ENCODE data around the gene SSRP1. TPM values are rescaled to one million over a fixed set of nuclear protein-coding genes. Genes with fewer than 3 reads are reported as not detected.

Gene SSRP1, protein sequence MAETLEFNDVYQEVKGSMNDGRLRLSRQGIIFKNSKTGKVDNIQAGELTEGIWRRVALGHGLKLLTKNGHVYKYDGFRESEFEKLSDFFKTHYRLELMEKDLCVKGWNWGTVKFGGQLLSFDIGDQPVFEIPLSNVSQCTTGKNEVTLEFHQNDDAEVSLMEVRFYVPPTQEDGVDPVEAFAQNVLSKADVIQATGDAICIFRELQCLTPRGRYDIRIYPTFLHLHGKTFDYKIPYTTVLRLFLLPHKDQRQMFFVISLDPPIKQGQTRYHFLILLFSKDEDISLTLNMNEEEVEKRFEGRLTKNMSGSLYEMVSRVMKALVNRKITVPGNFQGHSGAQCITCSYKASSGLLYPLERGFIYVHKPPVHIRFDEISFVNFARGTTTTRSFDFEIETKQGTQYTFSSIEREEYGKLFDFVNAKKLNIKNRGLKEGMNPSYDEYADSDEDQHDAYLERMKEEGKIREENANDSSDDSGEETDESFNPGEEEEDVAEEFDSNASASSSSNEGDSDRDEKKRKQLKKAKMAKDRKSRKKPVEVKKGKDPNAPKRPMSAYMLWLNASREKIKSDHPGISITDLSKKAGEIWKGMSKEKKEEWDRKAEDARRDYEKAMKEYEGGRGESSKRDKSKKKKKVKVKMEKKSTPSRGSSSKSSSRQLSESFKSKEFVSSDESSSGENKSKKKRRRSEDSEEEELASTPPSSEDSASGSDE
- 100 to 1,000 TPM in 1 of 5 experiments, 10 to 100 TPM in 4; 46.9 to 146 (median 70.1) TPM for total RNA-seq
- 10 to 100 TPM; 34.3 to 48.9 TPM for polyA plus RNA-seq
- 103 reads per million, percentile 85 among the genes with 10 or more reads in this experiment for total RNA-seq

DNA sequence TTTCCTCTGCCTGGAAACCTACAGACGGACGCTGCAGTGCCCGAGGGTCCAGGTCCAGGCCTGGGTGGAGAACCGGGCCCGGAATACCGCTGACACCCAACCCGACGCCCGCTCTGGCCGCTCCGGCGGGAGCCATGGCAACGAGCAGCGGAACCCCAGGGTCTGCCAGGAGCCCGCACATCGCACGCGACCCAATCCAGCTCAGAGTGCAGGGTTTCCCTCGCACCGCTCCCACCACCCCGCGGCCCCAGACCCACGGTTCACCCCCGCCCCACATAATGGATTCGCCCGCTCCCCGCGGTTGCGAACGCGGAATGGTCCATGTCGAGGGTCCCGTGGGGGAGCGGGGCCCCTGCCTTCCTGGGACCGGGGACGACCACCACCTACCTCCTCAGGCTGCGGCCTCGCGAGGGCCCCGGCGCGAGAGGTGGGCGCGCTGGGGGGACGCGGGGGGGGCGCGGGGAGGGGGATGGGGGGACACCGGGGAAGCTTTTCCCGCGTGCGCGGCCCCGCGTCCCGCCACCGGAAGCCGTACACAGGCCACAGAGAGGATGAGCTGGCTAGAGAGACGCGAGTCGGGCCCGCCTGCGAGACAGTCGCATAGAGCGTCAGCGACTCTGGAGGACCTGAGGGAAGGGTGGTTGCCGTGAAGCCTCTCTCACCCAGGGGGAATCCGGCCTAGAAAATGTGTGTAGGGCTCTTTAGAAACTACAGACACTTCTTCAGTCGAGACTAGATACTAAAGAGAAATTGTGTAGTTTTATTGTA, at the start of gene SSRP1:
TSS of gene SSRP1 (minus strand) at position 550 of the 768 bp plus-strand sequence. CDS start 771 bp downstream, outside the sequence.
- ChIA-PET POLR2A (interaction anchor here (0.5 to 6.0 kb wide), 5 partner anchors 10 to 406 kb away, joined by 3 to 94 read pairs (median 3); partner anchors contain the start of genes SELENOH and TNKS1BP1), CTCF (interaction anchor here (0.6 to 2.0 kb wide), 5 partner anchors 10 to 1192 kb away, joined by 3 to 4 read pairs (median 4); partner anchors contain the start of gene TNKS1BP1)
- Mint-ChIP-seq H3K27ac (peak within 1 kb of the TSS; percentile 96 to 100 (median 99)), H3K27me3 (peaks cover 0 to 2% (median 0%) of the 10 kb centered on the region in 5 donors), H3K4me3 (peak within 1 kb of the TSS; percentile 91 to 98 (median 96)), H3K36me3 (peaks cover 5 to 20% (median 12%) of the 10 kb centered on the region in 5 donors), H3K9me3 (no peaks in the 10 kb centered on the region), H3K4me1 (peaks cover 18 to 44% (median 35%) of the 10 kb centered on the region in 7 donors)
- ATAC-seq (peak; percentile 99), DNase-seq (peak; percentile 64 to 90 (median 85))
- peak within 1 kb of the TSS; percentile 77 for H3K4me3 ChIP-seq (ENCODE audit: low read length)
- H3K36me3 ChIP-seq (ENCODE audit: control insufficient read depth in 2 of 3, insufficient read depth in 3 of 3, low read length in 3 of 3): peaks cover 14 to 29% (median 17%) of the 10 kb centered on the region in 3 experiments
- no peaks in the 10 kb centered on the region for H3K9me3 ChIP-seq (ENCODE audit: control insufficient read depth in 2 of 3, low read length in 3 of 3)
- intact Hi-C loops (cut with micrococcal nuclease): loop anchor here (1.0 to 5.0 kb wide), 12 partner anchors 10 to 1243 kb away; partner anchors contain the start of genes CLP1 (in 2 of the 2), SELENOH (in 2 of the 2), TIMM10 (in 2 of the 2) and LPXN (in 1 of the 2)
- H3K27me3 ChIP-seq (ENCODE audit: control insufficient read depth in 2 of 2, insufficient read depth in 2 of 2, low read length in 2 of 2): no peaks in the 10 kb centered on the region
- peak within 1 kb of the TSS; percentile 91 for H3K27ac ChIP-seq (ENCODE audit: low read depth, low read length)
- H3K4me1 ChIP-seq (ENCODE audit: control insufficient read depth in 2 of 2, insufficient read depth in 2 of 2, low read length in 2 of 2): peaks cover 15 to 19% of the 10 kb centered on the region in 2 donors

DNA sequence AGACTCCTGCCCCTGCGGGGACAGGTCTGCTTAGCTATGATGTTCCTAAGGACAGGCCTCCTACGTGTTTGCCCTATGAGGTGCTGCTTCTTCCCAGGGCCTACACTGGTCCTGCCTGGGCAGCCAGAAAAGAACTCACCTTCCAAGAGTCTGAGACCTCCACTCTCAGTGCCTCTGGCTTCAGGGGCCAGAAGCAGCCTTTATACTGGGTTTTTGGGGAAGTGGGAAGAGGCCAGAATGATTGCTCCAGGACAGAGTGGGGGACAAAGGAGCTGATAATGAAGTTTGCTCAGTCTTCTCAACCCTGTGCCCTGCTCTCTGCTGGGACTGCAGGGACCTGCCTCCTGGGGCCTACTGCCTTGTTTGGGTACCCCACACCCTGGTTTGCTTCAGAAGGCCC, 45.3 kb upstream of the SSRP1 start, which contains the start of gene PRG3:
TSS of gene PRG3 (minus strand) at position 176 of the 400 bp plus-strand sequence. CDS start 442 bp downstream, outside the sequence.
- no peak within 1 kb of the TSS for H3K4me3 ChIP-seq (ENCODE audit: low read length)
- H3K27me3 Mint-ChIP-seq: peaks cover 12 to 25% (median 23%) of the 10 kb centered on the region in 5 donors
- intact Hi-C loops (cut with micrococcal nuclease): no loop called here
- CTCF ChIA-PET: no interaction called here
- POLR2A ChIA-PET: no interaction called here
- H3K4me1 ChIP-seq (ENCODE audit: control insufficient read depth in 2 of 2, insufficient read depth in 2 of 2, low read length in 2 of 2): no peaks in the 10 kb centered on the region
- no peak within 1 kb of the TSS for H3K27ac ChIP-seq (ENCODE audit: low read depth, low read length)
- no peaks in the 10 kb centered on the region for H3K9me3 ChIP-seq (ENCODE audit: control insufficient read depth in 2 of 3, low read length in 3 of 3)
- H3K9me3 Mint-ChIP-seq: peaks cover 0 to 3% (median 0%) of the 10 kb centered on the region in 11 donors
- H3K27me3 ChIP-seq (ENCODE audit: control insufficient read depth in 2 of 2, insufficient read depth in 2 of 2, low read length in 2 of 2): peaks cover 0 to 2% of the 10 kb centered on the region in 2 donors
- DNase-seq: no peak
- no peak for ATAC-seq
- H3K27ac Mint-ChIP-seq: no peak within 1 kb of the TSS
- no peaks in the 10 kb centered on the region for H3K4me1 Mint-ChIP-seq
- peaks cover 0 to 3% (median 0%) of the 10 kb centered on the region in 5 donors for H3K36me3 Mint-ChIP-seq
- no peaks in the 10 kb centered on the region for H3K36me3 ChIP-seq (ENCODE audit: control insufficient read depth in 2 of 3, insufficient read depth in 3 of 3, low read length in 3 of 3)
- H3K4me3 Mint-ChIP-seq: no peak within 1 kb of the TSS

DNA sequence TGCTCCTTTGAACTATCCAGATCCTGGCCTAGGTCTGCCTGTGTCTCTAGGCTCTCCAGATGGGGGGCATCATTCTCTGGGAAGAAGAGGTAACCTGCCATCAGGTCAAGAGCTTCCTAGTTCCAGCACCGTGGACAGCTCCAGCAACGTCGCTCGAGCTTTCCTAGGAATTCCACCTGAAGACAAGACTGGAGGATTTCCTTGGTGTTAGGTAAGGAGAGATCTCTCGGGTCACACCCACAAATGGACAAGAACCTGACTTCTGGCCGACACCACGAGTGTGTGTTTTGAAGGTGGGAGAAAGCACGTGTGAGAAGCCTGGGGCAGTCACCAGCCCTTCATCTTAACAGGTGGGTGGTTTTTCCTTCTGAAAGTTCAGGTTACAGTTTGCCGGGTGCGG, 44.0 kb upstream of the SSRP1 start:
- no peak overlapping the region for H3K4me3 Mint-ChIP-seq
- H3K27me3 Mint-ChIP-seq: peaks cover 12 to 25% (median 22%) of the 10 kb centered on the region in 5 donors
- peaks cover 0 to 3% (median 0%) of the 10 kb centered on the region in 5 donors for H3K36me3 Mint-ChIP-seq
- POLR2A ChIA-PET: no interaction called here
- no peaks in the 10 kb centered on the region for H3K4me1 ChIP-seq (ENCODE audit: control insufficient read depth in 2 of 2, insufficient read depth in 2 of 2, low read length in 2 of 2)
- H3K4me1 Mint-ChIP-seq: no peaks in the 10 kb centered on the region
- intact Hi-C loops (cut with micrococcal nuclease): no loop called here
- DNase-seq: no peak
- no peak overlapping the region for H3K27ac Mint-ChIP-seq
- ATAC-seq: no peak
- H3K9me3 ChIP-seq (ENCODE audit: control insufficient read depth in 2 of 3, low read length in 3 of 3): no peaks in the 10 kb centered on the region
- CTCF ChIA-PET: no interaction called here
- H3K9me3 Mint-ChIP-seq: peaks cover 0 to 3% (median 0%) of the 10 kb centered on the region in 11 donors
- H3K4me3 ChIP-seq (ENCODE audit: low read length): no peak overlapping the region
- no peak overlapping the region for H3K27ac ChIP-seq (ENCODE audit: low read depth, low read length)
- H3K36me3 ChIP-seq (ENCODE audit: control insufficient read depth in 2 of 3, insufficient read depth in 3 of 3, low read length in 3 of 3): no peaks in the 10 kb centered on the region
- H3K27me3 ChIP-seq (ENCODE audit: control insufficient read depth in 2 of 2, insufficient read depth in 2 of 2, low read length in 2 of 2): peaks cover 0 to 2% of the 10 kb centered on the region in 2 donors

DNA sequence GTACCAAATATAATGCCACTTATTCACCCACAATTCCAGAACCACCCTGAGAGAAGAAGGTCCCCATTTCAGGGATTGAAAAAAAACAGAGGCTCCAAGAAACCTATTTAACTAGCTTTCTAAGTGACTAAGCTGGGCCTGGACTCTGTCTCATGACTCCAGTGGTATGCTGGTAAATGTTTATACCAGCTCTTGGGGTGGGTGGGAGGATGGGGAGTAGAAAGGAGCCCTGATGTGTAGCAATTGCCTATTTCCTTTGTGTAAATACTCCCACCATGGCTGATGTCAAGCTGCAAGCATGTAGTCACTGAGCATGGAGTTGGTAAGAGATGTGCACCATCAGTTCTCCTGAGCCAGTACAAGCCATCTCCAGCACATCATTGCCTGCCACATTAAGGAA, 42.5 kb upstream of the SSRP1 start:
- Histone ChIP-seq H3K27ac (ENCODE audit: low read depth, low read length) (no peak overlapping the region), H3K9me3 (ENCODE audit: control insufficient read depth in 2 of 3, low read length in 3 of 3) (no peaks in the 10 kb centered on the region), H3K4me3 (ENCODE audit: low read length) (no peak overlapping the region), H3K4me1 (ENCODE audit: control insufficient read depth in 2 of 2, insufficient read depth in 2 of 2, low read length in 2 of 2) (no peaks in the 10 kb centered on the region), H3K27me3 (ENCODE audit: control insufficient read depth in 2 of 2, insufficient read depth in 2 of 2, low read length in 2 of 2) (peaks cover 0 to 2% of the 10 kb centered on the region in 2 donors), H3K36me3 (ENCODE audit: control insufficient read depth in 2 of 3, insufficient read depth in 3 of 3, low read length in 3 of 3) (no peaks in the 10 kb centered on the region)
- H3K27ac Mint-ChIP-seq: no peak overlapping the region
- DNase-seq (no peak), ATAC-seq (no peak)
- peaks cover 0 to 3% (median 0%) of the 10 kb centered on the region in 11 donors for H3K9me3 Mint-ChIP-seq
- peaks cover 9 to 25% (median 22%) of the 10 kb centered on the region in 5 donors for H3K27me3 Mint-ChIP-seq
- CTCF ChIA-PET: no interaction called here
- H3K4me3 Mint-ChIP-seq: no peak overlapping the region
- H3K4me1 Mint-ChIP-seq: no peaks in the 10 kb centered on the region
- POLR2A ChIA-PET: no interaction called here
- intact Hi-C loops (cut with micrococcal nuclease): no loop called here
- H3K36me3 Mint-ChIP-seq: no peaks in the 10 kb centered on the region

DNA sequence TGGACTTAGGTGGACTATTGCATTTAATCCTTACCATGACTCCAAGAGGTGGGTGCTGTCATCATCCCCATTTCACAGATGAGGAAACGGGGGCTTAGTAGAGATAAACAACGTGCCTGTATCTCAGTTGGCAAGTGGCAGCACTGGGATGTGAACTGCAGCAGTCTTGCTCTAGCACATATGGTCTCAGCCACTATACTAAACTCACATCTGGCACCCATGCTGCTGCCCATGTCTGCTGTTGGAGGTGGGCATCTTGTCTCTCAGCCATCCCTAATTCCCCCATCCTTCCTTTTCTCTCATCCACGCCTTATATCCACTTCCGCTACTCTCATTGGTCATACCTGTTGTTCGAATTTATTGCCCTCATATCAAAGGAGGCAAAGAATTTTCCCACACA, 41.4 kb upstream of the SSRP1 start:
- Histone ChIP-seq H3K27me3 (ENCODE audit: control insufficient read depth in 2 of 2, insufficient read depth in 2 of 2, low read length in 2 of 2) (peaks cover 0 to 2% of the 10 kb centered on the region in 2 donors), H3K4me1 (ENCODE audit: control insufficient read depth in 2 of 2, insufficient read depth in 2 of 2, low read length in 2 of 2) (no peaks in the 10 kb centered on the region), H3K27ac (ENCODE audit: low read depth, low read length) (no peak overlapping the region), H3K9me3 (ENCODE audit: control insufficient read depth in 2 of 3, low read length in 3 of 3) (no peaks in the 10 kb centered on the region), H3K4me3 (ENCODE audit: low read length) (no peak overlapping the region), H3K36me3 (ENCODE audit: control insufficient read depth in 2 of 3, insufficient read depth in 3 of 3, low read length in 3 of 3) (no peaks in the 10 kb centered on the region)
- ChIA-PET POLR2A (no interaction called here), CTCF (no interaction called here)
- DNase-seq (no peak), ATAC-seq (no peak)
- H3K27me3 Mint-ChIP-seq: peaks cover 5 to 17% (median 16%) of the 10 kb centered on the region in 5 donors
- intact Hi-C loops (cut with micrococcal nuclease): no loop called here
- H3K4me3 Mint-ChIP-seq: no peak overlapping the region
- peaks cover 0 to 3% (median 0%) of the 10 kb centered on the region in 11 donors for H3K9me3 Mint-ChIP-seq
- no peaks in the 10 kb centered on the region for H3K36me3 Mint-ChIP-seq
- no peak overlapping the region for H3K27ac Mint-ChIP-seq
- H3K4me1 Mint-ChIP-seq: no peaks in the 10 kb centered on the region

Measured in naive thymus-derived CD4-positive, alpha-beta T cell (primary cell).